GM18502 (cell line): ENCODE measurements around the gene TBXAS1.
A peak's percentile ranks its signal among the peaks of the same experiment; 100 is the strongest.

Experiments used
- ATAC-seq: cut with Tn5 transposase; IDR thresholded peaks from one replicate; pipeline ENCODE4 v1.9.1; 2021; ENCODE audit warnings: mild to moderate bottlenecking; ENCODE audit not compliant: unreplicated experiment, poor library complexity

TBXAS1 gene

DNA sequence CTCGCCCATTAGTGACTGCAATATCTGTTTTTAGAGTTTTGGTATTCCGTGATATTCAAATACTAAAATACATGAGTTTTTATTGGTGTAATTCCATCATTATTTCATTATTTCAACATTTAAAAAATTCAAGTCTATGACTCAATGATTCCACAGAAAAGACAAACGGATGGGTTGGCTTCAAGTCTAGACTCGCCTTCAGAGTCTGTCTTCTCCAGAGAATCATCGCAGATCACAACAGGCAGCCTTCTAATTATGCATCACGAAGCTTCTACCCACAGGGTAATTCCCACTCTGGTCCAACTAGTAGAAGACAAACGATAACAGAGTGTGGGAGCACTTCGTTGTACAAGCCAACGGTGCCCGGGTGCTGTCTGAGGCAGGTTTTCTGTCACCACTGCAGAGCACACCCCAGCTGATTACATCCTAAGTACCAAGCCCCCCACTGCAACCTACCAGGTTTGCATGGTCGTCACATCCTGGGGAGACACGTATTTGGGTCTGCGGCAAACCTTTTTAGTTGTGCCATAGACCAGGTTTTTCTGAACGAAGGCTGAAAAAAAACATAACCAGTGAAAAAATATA lies 204.8 kb downstream of the TBXAS1 start:
- no peak for ATAC-seq

- no peak for ATAC-seq
Measured at GRCh38 chr7:140034421-140034820, 205.4 kb downstream of the TBXAS1 start.

DNA sequence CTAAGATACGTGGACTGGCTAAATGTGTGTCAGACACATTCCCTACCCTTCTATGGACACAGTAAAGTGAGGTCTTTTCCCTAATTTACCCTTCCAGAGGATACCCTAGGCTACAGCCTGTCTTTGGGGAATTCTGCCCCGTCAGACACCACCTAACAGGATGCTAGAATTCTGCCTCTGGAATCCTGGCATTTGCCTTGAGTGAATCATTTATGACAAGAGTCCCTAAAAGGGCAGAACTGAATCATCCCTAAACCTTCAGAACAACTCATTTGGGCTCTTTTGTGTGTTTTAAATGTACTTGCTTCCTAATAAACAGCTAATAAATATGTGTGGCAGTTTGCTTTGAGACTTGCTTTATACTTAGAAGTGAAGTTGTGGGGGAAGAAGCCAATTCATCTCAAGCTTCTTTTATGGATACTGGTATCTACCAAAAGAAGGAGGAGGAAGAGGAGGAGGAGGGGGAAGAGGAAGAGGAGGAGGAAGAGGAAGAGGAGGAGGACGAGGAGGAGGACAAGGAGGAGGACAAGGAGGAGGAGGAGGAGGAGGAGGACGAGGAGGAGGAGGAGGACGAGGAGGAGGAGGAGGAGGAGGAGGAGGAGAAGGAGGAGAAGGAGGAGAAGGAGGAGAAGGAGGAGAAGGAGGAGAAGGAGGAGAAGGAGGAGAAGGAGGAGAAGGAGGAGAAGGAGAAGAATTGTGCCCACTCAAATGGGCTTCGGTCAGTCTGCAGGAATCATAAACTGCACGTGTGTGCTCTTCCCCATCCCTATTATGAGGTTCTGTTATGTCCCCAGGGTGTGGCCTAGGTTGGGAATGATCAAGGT lies 206.5 kb downstream of the TBXAS1 start:
- no peak for ATAC-seq

GRCh38 chr7:140036224-140036962 lies 207.3 kb downstream of the TBXAS1 start:
- ATAC-seq = no peak

GRCh38 chr7:140039066-140039465 lies 210.0 kb downstream of the TBXAS1 start:
- ATAC-seq = no peak

DNA sequence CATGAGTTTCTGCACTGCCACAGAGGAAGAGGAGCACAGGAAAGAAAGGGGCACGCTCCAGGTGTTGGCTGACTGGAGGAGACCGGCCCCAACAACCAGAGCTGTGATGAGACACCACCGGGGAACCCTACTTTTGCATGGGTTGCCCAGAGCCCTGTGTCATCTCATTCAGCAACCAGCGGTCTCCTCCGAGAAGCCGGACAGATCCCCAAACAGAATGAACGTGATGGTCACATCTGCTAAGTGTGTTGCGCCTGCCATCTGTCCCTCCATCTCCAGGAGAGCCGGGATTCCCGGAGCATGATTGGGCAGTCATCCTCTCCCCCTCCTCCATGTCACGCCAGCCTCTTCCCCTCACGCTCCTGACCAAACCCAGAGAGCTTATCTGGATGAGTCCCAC lies 210.8 kb downstream of the TBXAS1 start:
- no peak for ATAC-seq

GRCh38 chr7:140041659-140042385 lies 212.8 kb downstream of the TBXAS1 start:
- no peak for ATAC-seq

GRCh38 chr7:140042386-140042670 lies 213.3 kb downstream of the TBXAS1 start:
- no peak for ATAC-seq

DNA sequence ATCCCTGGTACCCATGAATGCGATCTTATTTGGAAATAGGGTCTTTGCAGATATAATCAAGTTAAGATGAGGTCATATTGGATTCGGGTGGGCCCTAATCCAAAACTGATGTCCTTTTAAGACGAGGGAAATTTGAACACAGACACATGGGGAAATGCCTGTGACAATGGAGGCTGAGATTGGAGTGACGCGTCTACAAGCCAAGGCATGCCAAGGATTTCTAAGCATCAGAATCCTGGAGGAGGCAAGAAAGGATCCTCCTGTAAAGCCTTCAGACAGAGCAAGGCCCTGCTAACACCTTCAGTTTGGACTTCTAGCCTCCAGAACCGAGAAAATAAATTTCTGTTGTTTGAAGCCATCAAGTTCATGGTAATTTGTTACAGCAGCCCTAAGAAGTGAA lies 215.2 kb downstream of the TBXAS1 start:
- no peak for ATAC-seq

- no peak for ATAC-seq
Measured at GRCh38 chr7:140045697-140046096, 216.6 kb downstream of the TBXAS1 start.

- no peak for ATAC-seq
Measured at GRCh38 chr7:140047197-140047596, 218.1 kb downstream of the TBXAS1 start.

DNA sequence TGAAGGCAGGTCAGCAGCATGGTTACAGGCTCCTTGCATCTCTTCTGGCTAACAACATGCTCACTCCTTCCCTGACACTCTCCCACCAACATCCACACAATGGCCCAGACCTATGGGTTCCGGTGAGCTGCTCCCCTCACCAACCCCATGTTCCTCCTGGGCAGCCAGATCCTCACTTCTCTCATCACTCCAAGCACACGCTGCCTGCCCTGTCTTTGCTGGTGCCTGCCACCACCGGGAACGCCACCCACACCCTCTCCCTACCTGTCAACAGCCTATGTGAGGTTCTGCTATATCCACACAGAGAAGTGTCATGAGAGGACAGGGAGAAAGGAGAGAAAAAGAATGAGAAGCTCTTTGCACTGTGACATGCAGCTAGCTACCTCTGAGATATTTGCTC lies 219.1 kb downstream of the TBXAS1 start:
- no peak for ATAC-seq

DNA sequence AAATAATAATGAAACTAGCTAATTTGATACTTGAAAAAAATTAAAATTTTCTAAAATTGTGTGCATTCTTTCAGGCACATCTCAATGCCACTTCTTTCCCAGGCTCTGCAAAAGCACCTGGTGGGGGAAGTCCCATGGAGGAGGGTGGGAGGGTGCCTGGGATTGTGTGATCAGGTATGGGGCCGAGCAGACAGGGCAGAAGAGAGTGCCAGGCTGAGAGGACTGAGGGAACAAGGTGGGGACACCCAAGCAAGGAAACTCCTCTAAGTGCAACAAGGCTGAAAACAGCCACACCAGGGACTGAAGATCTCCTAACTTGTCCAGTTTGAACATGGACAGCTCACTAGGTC lies 219.9 kb downstream of the TBXAS1 start:
- no peak for ATAC-seq

DNA sequence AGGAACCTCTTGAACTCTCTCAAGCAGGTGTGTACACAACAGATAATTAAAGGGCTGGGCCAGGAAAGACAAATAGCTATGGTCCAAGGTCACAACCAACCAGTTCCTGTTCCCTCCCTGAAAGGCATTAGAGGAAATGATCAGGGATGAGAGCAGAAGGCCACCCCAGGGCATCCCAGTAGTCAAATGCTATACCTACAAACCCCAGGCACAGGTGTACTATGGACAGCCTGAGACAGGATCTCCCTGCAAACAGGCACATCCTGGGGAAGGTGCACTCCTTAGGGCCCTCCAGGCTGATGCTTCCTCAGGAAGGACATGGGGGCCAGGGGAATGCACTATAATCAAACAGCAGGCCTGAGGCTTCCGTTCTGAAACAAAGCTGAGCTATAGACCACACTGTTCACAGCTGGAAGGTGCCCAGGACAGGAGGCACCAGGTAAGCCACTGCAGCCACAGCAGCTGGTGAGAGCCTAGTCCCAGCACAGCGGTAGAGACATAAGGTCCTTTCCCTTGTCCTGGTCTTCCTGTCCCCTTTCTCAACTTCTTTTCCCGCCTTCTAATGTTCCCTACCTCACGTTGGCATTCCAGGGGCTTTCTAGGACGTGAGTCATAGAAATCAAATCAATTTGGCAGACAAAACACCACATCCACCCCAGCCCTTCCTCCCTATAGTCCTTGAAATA lies 220.4 kb downstream of the TBXAS1 start:
- no peak for ATAC-seq

DNA sequence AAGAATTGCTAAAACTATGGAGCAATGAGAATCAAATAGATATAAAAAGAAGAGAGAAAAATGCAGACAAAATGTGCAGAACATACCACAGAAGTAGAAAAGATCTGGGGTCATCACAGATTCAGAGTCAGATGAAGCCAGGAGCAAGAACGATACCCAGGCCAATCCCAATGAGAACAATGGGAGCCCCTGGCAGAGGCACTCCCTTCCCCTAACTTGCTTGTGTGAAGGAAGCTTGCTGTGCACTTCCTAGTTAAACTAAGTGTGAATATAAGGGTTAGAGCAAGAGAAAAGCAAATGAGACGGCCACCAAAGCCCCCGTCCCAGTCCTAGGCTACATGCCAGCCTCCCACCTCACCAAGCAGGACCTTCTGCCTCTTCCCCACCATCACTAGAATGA lies 221.0 kb downstream of the TBXAS1 start:
- no peak for ATAC-seq

DNA sequence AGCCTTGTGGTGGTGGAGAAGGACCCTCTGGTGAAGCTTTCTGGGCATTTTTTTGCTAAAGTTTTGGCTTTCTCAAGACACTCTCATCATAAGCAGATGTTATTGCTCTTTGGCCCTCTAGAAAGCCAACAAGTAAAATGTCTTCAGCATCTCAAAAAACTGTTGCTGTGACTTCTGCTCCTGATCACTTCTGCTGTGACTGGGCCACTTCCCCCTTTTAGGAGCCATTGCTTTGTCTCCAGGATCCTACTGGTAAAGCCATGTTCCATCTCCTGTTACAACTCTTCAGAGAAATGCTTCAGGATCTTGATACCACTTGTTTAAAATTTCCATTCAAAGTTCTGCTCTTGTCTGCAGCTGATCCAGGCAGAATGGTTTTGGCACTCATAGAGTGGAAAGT lies 222.8 kb downstream of the TBXAS1 start:
- ATAC-seq = no peak

DNA sequence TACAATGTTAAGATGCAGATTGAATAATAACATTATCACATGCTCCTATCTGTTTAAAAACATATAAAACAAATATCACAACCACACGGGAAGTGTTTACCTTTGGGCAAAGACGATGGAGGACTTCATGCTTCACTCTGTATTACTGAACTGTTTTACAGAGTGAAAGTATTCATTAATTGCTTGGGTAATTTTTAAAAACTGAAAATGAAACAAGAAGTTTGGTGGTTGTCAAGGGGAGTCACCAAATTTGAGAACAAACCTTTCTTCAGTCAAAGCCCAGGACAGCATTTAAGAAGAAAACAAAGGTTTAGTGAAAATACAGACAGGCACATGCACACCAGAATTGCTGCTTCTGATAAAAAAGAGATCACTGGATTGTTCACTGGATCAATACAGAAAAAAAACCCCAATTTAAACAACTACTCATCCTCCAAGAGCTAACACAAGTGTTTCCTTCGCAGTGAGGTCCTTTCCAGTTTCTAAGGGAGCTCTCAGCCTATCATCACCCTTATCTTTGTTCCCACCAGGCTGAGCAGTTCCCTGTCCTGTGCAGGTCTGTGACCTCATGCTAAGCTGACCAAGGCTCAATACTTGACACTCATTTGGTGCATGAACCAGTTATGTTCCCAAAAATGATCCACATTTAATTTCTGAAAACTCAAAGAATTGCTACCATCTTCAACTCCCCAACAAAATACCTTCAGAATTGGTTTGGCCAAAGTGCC lies 224.9 kb downstream of the TBXAS1 start:
- ATAC-seq = peak; percentile 94

- no peak for ATAC-seq
Measured at GRCh38 chr7:140054751-140055150, 225.7 kb downstream of the TBXAS1 start.

GRCh38 chr7:140055833-140056232 lies 226.8 kb downstream of the TBXAS1 start:
- no peak for ATAC-seq
